ENCODE results near the gene ZNF407.

The ZNF407 gene

GRCh38 chr18:74914648-74915047 lies 317.0 kb downstream of the ZNF407 start:
- TF ChIP-seq NFIC (IDR thresholded peaks at IDR 0.05), result no peak
- TF ChIP-seq EP300 (IDR thresholded peaks at IDR 0.05; ENCODE audit: borderline replicate concordance), result no peak
- no peak for TF ChIP-seq CEBPB (IDR thresholded peaks at IDR 0.05)
- TF ChIP-seq, protein P1, sequence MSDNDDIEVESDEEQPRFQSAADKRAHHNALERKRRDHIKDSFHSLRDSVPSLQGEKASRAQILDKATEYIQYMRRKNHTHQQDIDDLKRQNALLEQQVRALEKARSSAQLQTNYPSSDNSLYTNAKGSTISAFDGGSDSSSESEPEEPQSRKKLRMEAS (IDR thresholded peaks at IDR 0.05), result no peak
- TF ChIP-seq YY1 (IDR thresholded peaks at IDR 0.05; ENCODE audit: low read depth), result no peak
- TF ChIP-seq RAD21 (IDR thresholded peaks at IDR 0.05; ENCODE audit: low read depth), result no peak
- no peak for TF ChIP-seq TEAD4 (IDR thresholded peaks at IDR 0.05)
- no peak for TF ChIP-seq TAF1 (IDR thresholded peaks at IDR 0.05; ENCODE audit: low read depth)
- no peak for TF ChIP-seq FOXM1 (IDR thresholded peaks at IDR 0.05; ENCODE audit: borderline replicate concordance, low read depth)
- TF ChIP-seq, protein P2, sequence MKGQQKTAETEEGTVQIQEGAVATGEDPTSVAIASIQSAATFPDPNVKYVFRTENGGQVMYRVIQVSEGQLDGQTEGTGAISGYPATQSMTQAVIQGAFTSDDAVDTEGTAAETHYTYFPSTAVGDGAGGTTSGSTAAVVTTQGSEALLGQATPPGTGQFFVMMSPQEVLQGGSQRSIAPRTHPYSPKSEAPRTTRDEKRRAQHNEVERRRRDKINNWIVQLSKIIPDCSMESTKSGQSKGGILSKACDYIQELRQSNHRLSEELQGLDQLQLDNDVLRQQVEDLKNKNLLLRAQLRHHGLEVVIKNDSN (IDR thresholded peaks at IDR 0.05), result no peak

DNA sequence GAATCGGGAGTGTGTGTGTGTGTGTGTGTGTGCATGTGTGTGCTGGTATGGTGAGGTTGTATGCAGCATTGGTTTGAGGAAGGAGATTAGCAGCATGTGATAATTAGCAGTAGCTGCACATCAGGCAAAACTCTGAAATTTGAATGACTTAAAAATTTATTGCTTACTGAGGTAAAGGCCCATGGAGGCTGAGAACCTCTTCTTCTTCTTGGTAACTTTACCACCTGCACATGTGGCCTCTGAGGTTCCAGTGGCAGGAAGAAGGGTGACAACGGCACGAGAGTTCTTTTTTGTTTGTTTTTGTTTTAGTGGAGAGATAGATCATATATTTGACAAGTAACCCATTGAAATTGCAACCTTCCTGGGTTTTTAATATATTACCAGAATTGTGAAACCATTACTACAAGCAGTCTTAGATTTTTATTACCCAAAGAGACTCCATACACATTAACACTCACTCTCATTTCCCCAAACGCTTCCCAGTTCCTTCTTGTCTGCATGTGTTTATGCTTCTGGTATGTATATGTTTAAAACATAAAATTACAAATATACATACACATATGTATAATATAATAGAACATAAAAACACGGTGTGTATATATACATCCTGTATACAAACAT lies 319.2 kb downstream of the ZNF407 start:
- TF ChIP-seq, protein P2 (IDR thresholded peaks at IDR 0.05), result no peak
- no peak for TF ChIP-seq EP300 (IDR thresholded peaks at IDR 0.05; ENCODE audit: borderline replicate concordance)
- TF ChIP-seq REST (IDR thresholded peaks at IDR 0.05; ENCODE audit: low read depth), result no peak
- TF ChIP-seq EGR1 (IDR thresholded peaks at IDR 0.05), result no peak
- no peak for TF ChIP-seq TAF1 (IDR thresholded peaks at IDR 0.05; ENCODE audit: low read depth)
- no peak for TF ChIP-seq FOXM1 (IDR thresholded peaks at IDR 0.05; ENCODE audit: borderline replicate concordance, low read depth)

GRCh38 chr18:74918276-74918790 lies 320.7 kb downstream of the ZNF407 start:
- TF ChIP-seq TCF12 (IDR thresholded peaks at IDR 0.05; ENCODE audit: low read depth) (no peak), NFIC (IDR thresholded peaks at IDR 0.05) (no peak), TEAD4 (IDR thresholded peaks at IDR 0.05) (no peak), CREB1 (IDR thresholded peaks at IDR 0.05; ENCODE audit: low read depth) (no peak), REST (IDR thresholded peaks at IDR 0.05; ENCODE audit: low read depth) (no peak), FOXM1 (IDR thresholded peaks at IDR 0.05; ENCODE audit: borderline replicate concordance, low read depth) (no peak), EP300 (IDR thresholded peaks at IDR 0.05; ENCODE audit: borderline replicate concordance) (no peak), ZBTB7A (IDR thresholded peaks at IDR 0.05; ENCODE audit: low read depth) (no peak), EGR1 (IDR thresholded peaks at IDR 0.05) (no peak), YY1 (IDR thresholded peaks at IDR 0.05; ENCODE audit: low read depth) (no peak), CEBPB (IDR thresholded peaks at IDR 0.05) (no peak)
- TF ChIP-seq, protein P2 (IDR thresholded peaks at IDR 0.05), result no peak
- TF ChIP-seq, protein P1 (IDR thresholded peaks at IDR 0.05), result no peak

- no peak for TF ChIP-seq FOXM1 (IDR thresholded peaks at IDR 0.05; ENCODE audit: borderline replicate concordance, low read depth)
- TF ChIP-seq, protein P2 (IDR thresholded peaks at IDR 0.05), result no peak
- TF ChIP-seq EGR1 (IDR thresholded peaks at IDR 0.05), result no peak
- TF ChIP-seq RAD21 (IDR thresholded peaks at IDR 0.05; ENCODE audit: low read depth), result no peak
- no peak for TF ChIP-seq CEBPB (IDR thresholded peaks at IDR 0.05)
- TF ChIP-seq CREB1 (IDR thresholded peaks at IDR 0.05; ENCODE audit: low read depth), result no peak
- no peak for TF ChIP-seq TAF1 (IDR thresholded peaks at IDR 0.05; ENCODE audit: low read depth)
- no peak for TF ChIP-seq NFIC (IDR thresholded peaks at IDR 0.05)
- no peak for TF ChIP-seq TEAD4 (IDR thresholded peaks at IDR 0.05)
- TF ChIP-seq EP300 (IDR thresholded peaks at IDR 0.05; ENCODE audit: borderline replicate concordance), result no peak
- TF ChIP-seq, protein P1 (IDR thresholded peaks at IDR 0.05), result no peak
- TF ChIP-seq TCF12 (IDR thresholded peaks at IDR 0.05; ENCODE audit: low read depth), result no peak
- no peak for TF ChIP-seq YY1 (IDR thresholded peaks at IDR 0.05; ENCODE audit: low read depth)
- TF ChIP-seq ZBTB7A (IDR thresholded peaks at IDR 0.05; ENCODE audit: low read depth), result no peak
- no peak for TF ChIP-seq REST (IDR thresholded peaks at IDR 0.05; ENCODE audit: low read depth)
Observed at GRCh38 chr18:74921057-74921820, 323.6 kb downstream of the ZNF407 start.

Data from Ishikawa (cell line).